Peyer's patch (tissue), 4 donors: ENCODE results near the gene SHISA9.

Experiments used
- POLR2A ChIP-seq, 2 donors: fragments of 450-650 bp; IDR thresholded peaks; one replicate each; pipeline ENCODE4 v1.5.1; 2017; ENCODE audit warnings: antibody characterized with exemption in 2 of 2, mild to moderate bottlenecking in 2 of 2, moderate library complexity in 2 of 2
- TF ChIP-seq, protein P1 (sequence below), 6 experiments: fragments of 450-650 bp in 4 of 6; fragments of 200-600 bp in 2 of 6; sonication (generic) in 1 of 6; IDR thresholded peaks; one replicate each; pipeline ENCODE4 v1.5.1; 2017 to 2019; ENCODE audit warnings: antibody characterized with exemption in 6 of 6, mild to moderate bottlenecking in 3 of 6, moderate library complexity in 1 of 6

DNA sequence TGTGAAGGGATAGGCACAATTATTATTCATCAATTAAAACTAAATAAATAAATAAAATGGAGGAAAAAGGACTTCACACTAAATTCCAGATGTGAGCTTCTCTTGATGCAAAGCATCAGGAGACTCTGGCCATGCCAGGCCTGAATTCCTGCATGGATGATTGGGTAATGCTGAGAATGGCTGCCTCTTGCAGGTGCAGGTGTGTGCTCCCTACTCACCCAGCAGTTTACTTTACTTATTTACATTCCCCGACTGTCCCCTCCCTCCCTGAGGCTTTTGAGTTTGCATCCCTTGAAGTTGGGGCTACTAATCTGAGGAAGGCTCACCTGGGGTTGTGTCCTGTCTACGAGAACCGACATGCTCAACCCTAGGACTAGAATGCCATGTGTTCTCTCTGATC lies 200.4 kb downstream of the SHISA9 start:
- TF ChIP-seq POLR2A (IDR thresholded peaks at IDR 0.05) = no peak
- TF ChIP-seq, protein P1, sequence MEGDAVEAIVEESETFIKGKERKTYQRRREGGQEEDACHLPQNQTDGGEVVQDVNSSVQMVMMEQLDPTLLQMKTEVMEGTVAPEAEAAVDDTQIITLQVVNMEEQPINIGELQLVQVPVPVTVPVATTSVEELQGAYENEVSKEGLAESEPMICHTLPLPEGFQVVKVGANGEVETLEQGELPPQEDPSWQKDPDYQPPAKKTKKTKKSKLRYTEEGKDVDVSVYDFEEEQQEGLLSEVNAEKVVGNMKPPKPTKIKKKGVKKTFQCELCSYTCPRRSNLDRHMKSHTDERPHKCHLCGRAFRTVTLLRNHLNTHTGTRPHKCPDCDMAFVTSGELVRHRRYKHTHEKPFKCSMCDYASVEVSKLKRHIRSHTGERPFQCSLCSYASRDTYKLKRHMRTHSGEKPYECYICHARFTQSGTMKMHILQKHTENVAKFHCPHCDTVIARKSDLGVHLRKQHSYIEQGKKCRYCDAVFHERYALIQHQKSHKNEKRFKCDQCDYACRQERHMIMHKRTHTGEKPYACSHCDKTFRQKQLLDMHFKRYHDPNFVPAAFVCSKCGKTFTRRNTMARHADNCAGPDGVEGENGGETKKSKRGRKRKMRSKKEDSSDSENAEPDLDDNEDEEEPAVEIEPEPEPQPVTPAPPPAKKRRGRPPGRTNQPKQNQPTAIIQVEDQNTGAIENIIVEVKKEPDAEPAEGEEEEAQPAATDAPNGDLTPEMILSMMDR (IDR thresholded peaks at IDR 0.05) = no peak
